GM21723 (cell line): ENCODE results near the gene PIP4K2C.
"Not testable (repeated sequence)": the region's sequence is repeated elsewhere in the genome, so short reads cannot be mapped to it uniquely, and the experiment has no call there.

Experiments
- ATAC-seq: cut with Tn5 transposase; IDR thresholded peaks from one replicate; pipeline ENCODE4 v1.9.1; 2021; ENCODE audit warnings: mild to moderate bottlenecking, moderate library complexity; ENCODE audit not compliant: unreplicated experiment

PIP4K2C gene

DNA sequence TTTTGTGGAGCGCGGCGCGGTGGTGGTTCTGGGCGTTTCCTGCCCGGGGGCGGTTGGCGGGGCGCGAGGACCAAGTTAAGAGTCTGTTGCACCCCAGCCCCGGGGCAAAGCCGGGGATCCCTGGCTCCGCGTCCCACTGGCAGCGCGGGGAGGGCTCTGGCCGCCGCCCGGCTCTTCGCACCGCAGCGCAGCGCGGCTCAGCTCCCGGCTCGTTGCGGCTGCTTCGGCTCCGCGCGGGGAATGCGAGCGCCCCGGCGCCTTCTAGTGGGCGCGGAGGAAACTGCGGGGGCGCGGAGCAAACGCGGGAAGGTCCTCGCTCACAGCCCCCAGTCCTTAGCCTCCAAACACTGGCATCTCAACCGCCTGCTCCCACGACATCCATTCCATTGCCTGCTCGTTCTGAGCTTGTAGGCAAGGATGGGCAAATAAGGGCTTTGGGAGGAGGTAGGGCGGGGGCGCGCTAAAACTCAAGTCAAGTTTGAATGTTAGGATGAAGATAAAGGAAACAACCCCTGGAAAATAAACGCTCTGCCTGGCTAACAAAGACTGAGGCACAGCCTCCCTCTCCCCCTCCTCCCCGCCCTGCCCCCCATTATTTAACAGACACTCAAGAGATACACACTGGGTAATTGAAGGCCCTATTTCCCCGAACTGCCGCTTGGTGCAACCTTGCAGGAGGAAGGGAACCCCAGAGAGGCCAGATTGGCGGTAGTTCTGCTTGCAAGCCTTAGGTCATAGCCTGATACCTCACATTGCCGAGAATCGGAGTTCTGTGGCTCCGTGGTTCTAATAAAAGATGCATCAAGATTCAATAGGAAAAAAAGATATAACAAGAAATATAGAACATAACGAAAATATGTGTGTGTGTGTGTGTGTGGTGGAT lies 42.2 kb downstream of the PIP4K2C start, which contains the start of gene B4GALNT1:
Gene B4GALNT1, minus strand, starts transcription at position 244 of the 883 bp plus-strand sequence. CDS start 1,069 bp downstream, outside the sequence.
- ATAC-seq: peak; percentile 81

DNA sequence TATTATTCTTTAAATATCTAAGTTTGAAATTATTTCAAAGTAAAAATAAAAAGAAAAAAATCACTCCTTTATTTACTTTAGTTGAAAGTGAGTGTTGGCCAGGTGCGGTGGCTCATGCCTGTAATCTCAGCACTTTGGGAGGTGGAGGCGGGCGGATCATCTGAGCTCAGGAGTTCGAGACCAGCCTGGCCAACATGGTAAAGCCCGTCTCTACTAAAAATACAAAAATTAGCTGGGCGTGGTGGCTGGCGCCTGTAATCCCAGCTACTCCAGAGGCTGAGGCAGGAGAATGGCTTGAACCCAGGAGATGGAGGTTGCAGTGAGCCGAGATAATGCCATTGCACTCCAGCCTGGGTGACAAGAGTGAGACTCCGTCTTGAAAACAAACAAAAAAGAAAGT lies 45.7 kb downstream of the PIP4K2C start:
- ATAC-seq: not testable (repeated sequence)

DNA sequence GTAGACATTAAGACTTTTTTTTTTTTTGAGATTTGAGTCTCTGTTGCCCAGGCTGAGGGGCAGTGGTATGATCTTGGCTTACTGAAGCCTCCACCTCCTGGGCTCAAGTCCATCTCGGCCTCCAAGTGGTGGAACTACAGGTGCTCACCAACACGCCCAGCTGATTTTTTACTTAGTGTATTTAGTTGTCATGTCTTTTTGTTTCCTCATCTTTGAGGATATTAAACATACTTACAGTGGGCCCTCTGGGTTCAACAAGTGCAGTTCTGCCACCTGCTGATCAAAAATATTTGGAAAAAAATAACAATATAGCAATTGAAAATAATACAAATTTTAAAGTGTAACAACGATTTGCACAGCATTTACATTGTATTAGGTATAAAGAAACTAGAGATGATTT lies 46.4 kb downstream of the PIP4K2C start:
- no peak for ATAC-seq

DNA sequence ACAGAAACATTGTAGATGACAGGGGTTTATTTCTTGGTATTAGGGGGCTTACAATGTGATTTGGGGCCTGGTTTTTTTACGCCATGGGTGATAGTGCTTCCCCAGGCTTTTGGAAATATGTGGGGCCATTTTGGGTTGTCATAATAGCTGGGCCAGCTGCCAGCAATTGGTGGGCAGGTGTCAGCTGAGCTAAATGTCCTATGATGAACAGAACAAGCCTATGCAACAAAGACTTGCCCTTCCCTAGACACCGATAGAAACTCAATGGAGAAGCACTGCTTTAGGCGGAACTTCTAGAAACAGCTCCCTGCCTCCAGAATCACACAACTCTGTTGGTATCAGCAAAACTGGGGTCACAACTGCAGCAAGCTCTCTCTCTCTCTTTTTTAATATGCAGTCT lies 47.1 kb downstream of the PIP4K2C start:
- ATAC-seq: no peak

DNA sequence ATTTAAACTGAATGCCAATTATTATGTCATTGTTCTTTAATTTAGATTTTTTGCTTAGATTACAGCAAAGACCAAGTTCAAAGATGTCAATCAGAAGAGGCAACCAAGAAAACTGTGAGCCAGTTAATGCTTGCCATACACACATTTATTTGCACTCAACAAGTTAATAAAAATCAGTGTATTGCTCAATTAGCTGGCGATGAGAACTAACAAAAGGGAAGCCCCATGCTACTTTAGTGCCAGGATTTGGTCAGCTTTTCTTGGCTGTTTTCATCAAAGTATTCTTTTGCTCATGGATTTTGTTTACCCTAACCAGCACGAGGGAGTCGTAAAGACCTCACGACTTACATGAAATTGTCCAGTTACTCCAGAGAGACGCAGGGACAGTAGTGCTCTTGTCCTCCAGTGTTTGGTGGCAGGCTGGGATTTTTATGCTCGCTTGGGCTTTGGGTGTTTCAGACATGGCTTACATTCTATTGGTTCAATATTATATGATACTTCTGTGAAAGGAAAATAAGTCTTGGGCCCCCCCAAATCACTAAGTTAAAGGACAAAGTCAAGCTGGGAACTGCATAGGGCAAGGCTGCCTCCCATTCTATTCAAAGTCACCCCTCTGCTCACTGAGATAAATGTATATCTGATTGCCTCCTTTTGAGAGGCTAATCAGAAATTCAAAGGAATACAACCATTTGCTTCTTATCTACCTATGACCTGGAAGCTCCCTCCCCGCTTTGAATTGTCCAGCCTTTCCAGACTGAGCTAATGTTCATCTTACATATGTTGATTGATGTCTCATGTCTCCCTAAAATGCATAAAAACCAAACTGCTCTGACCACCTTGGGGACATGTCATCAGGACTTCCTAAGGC lies 49.4 kb downstream of the PIP4K2C start:
- no peak for ATAC-seq

DNA sequence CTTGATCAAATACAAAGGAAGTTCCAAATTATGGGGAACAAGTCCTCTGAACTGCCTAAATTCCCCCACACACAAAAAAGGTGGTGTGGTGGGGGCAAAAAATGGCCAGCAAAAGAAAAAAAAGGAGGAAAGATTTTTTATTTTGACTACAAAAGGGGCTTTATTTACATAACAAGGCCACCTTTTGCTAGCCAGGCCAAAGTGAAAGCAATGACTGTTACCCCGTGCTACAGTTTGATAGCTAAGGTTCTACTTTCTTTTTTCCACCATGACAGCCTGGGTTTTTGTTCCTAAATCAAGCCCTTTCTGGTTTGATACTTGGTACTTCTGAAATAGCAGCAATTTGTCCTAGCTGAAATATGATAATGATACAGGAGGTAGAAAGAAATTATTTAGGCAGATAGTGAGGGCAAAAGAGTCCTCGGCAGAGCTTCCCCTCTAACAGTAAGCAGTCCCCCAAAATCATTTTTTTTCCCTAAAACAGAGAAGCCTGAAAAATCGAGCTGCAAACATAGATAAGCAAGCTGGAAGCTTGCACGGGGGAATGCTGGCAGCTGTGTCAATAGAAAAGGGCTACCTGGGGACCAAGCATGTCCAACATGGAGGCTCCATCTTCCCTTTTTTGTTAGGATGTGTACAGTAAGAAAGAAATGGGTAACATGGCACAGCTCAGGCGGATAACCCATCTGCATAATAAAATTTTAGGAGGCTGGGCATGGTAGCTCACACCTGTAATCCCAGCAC lies 50.9 kb downstream of the PIP4K2C start:
- ATAC-seq: no peak

DNA sequence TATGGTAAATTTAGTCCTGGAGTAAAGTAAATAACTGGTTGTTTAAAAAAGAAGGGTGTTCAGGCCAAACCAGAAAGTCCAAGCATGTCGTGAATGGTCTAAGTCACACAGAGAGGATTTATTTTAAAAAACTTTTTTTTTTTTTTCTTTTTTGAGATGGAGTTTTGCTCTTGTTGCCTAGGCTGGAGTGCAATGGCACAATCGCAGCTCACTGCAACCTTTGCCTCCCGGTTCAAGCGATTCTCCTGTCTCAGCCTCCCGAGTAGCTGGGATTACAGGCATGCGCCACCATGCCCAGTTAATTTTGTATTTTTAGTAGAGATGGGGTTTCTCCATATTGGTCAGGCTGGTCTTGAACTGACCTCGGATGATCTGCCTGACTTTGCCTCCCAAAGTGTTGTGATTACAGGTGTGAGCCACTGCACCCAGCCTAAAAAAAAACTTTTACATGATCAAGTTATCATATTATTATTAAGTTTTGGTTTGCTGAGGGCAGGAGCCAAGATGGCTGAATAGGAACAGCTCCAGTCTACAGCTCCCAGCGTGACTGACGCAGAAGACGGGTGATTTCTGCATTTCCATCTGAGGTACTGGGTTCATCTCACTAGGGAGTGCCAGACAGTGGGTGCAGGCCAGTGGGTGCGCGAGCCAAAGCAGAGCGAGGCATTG lies 55.1 kb downstream of the PIP4K2C start:
- not testable (repeated sequence) for ATAC-seq

DNA sequence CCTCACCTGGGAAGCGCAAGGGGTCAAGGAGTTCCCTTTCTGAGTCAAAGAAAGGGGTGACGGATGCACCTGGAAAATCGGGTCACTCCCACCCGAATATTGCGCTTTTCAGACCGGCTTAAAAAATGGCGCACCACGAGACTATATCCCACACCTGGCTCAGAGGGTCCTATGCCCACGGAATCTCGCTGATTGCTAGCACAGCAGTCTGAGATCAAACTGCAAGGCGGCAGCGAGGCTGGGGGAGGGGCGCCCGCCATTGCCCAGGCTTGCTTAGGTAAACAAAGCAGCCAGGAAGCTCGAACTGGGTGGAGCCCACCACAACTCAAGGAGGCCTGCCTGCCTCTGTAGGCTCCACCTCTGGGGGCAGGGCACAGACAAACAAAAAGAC lies 55.7 kb downstream of the PIP4K2C start:
- ATAC-seq: not testable (repeated sequence)
